HG02943 (cell line): Measurements from ENCODE around the gene PPP1CC.

Experiments used
- ATAC-seq: cut with Tn5 transposase; IDR thresholded peaks from one replicate; pipeline ENCODE4 v1.9.1; 2021; ENCODE audit warnings: mild to moderate bottlenecking, low read depth, moderate library complexity; ENCODE audit not compliant: unreplicated experiment

PPP1CC gene

GRCh38 chr12:110689281-110690126 is 53.2 kb downstream of the PPP1CC start:
- ATAC-seq: peak; percentile 49

GRCh38 chr12:110688446-110689280 is 54.0 kb downstream of the PPP1CC start, which contains the start of gene HVCN1:
TSS of gene HVCN1 (minus strand) at chr12:110689115. CDS start at chr12:110683245, 5,870 bp downstream.
- peak; percentile 18 for ATAC-seq

GRCh38 chr12:110687396-110688169 is 55.1 kb downstream of the PPP1CC start:
- no peak for ATAC-seq

GRCh38 chr12:110686294-110686903 is 56.3 kb downstream of the PPP1CC start:
- no peak for ATAC-seq

- no peak for ATAC-seq
These were observed 58.3 kb downstream of the PPP1CC start for GRCh38 chr12:110684312-110684836.

GRCh38 chr12:110683888-110684287 is 58.8 kb downstream of the PPP1CC start:
- no peak for ATAC-seq

GRCh38 chr12:110680032-110680431 is 62.7 kb downstream of the PPP1CC start:
- ATAC-seq: no peak

GRCh38 chr12:110679201-110679600 is 63.5 kb downstream of the PPP1CC start:
- no peak for ATAC-seq

- no peak for ATAC-seq
These were observed 64.7 kb downstream of the PPP1CC start for GRCh38 chr12:110677982-110678381.

GRCh38 chr12:110677206-110677911 is 65.3 kb downstream of the PPP1CC start:
- ATAC-seq: peak; percentile 65

- ATAC-seq: no peak
These were observed 66.5 kb downstream of the PPP1CC start for GRCh38 chr12:110676171-110676570.

GRCh38 chr12:110670161-110670701 is 72.5 kb downstream of the PPP1CC start:
- no peak for ATAC-seq
